ENCODE data around the gene RPN2. TPM values are rescaled to one million over a fixed set of nuclear protein-coding genes. Genes with fewer than 3 reads are reported as not detected.

The RPN2 gene
- total and polyA plus RNA-seq, 2 of the 13 experiments (the other 11 are each of a cell fraction or from before 2014, with no cell fraction given), result 587 to 1,818 TPM

DNA sequence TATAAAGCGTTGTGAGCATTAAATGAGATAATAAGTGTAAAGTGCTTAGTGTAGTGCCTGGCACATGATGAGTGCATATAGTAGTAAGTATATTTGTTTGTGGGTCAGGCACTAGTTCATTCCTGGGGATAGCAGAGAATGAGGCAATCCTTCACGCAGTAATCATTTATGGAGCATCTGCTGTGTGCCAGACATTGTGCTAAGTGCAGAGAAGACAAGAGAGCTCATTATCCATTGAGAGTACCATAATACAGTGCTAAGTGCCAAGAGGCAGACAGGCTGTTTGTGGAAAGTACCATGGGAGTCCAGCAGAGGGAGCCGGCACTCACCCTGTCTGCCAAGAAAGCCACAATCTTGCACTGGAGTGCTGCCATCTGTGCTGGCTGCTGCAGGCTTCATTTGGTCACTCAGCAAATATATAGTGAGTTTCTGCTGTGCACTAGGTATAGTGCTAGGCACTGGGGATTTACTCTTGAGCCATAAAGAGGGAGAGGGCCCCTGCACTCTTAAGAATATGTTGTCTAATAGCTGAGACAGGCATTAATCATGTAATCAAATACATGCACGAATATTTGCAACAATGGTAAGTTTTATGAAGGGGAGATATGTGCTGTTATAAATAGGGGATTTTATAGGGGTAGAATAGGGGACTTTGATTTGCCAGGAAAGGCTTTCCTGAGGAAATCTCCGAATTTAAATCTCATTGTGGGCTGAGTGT is 13.2 kb downstream of the RPN2 start (continued):
- TF ChIP-seq, protein P1, sequence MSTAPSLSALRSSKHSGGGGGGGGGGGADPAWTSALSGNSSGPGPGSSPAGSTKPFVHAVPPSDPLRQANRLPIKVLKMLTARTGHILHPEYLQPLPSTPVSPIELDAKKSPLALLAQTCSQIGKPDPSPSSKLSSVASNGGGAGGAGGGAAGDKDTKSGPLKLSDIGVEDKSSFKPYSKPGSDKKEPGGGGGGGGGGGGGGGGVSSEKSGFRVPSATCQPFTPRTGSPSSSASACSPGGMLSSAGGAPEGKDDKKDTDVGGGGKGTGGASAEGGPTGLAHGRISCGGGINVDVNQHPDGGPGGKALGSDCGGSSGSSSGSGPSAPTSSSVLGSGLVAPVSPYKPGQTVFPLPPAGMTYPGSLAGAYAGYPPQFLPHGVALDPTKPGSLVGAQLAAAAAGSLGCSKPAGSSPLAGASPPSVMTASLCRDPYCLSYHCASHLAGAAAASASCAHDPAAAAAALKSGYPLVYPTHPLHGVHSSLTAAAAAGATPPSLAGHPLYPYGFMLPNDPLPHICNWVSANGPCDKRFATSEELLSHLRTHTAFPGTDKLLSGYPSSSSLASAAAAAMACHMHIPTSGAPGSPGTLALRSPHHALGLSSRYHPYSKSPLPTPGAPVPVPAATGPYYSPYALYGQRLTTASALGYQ (CRISPR knock-in tag; IDR thresholded peaks at IDR 0.05), result no peak
- TF ChIP-seq THAP11 (CRISPR knock-in tag; IDR thresholded peaks at IDR 0.05) (peak; percentile 54), XRCC5 (optimal IDR thresholded peaks at IDR 0.05; ENCODE audit: low read length) (peak; percentile 98), MAZ (IDR thresholded peaks at IDR 0.05; ENCODE audit: borderline replicate concordance, low read depth, low read length) (no peak), MAZ (CRISPR knock-in tag; IDR thresholded peaks at IDR 0.05; ENCODE audit: low read depth) (no peak), TARDBP (CRISPR knock-in tag; IDR thresholded peaks at IDR 0.05) (peak; percentile 73), ZNF816 (CRISPR knock-in tag; IDR thresholded peaks at IDR 0.05; ENCODE audit: borderline replicate concordance) (no peak), ZBTB21 (CRISPR knock-in tag; IDR thresholded peaks at IDR 0.05) (peak; percentile 66; the same call in 1 of the 2 replicates), MATR3 (CRISPR knock-in tag; IDR thresholded peaks at IDR 0.05) (no peak), ELF1 (CRISPR knock-in tag; IDR thresholded peaks at IDR 0.05) (no peak), ATF7-NPFF (CRISPR knock-in tag; IDR thresholded peaks at IDR 0.05; ENCODE audit: low read depth) (no peak), ZNF614 (CRISPR knock-in tag; IDR thresholded peaks at IDR 0.05; ENCODE audit: borderline replicate concordance) (peak; percentile 68; the same call in 1 of the 2 replicates)
- TF ChIP-seq, protein P2, sequence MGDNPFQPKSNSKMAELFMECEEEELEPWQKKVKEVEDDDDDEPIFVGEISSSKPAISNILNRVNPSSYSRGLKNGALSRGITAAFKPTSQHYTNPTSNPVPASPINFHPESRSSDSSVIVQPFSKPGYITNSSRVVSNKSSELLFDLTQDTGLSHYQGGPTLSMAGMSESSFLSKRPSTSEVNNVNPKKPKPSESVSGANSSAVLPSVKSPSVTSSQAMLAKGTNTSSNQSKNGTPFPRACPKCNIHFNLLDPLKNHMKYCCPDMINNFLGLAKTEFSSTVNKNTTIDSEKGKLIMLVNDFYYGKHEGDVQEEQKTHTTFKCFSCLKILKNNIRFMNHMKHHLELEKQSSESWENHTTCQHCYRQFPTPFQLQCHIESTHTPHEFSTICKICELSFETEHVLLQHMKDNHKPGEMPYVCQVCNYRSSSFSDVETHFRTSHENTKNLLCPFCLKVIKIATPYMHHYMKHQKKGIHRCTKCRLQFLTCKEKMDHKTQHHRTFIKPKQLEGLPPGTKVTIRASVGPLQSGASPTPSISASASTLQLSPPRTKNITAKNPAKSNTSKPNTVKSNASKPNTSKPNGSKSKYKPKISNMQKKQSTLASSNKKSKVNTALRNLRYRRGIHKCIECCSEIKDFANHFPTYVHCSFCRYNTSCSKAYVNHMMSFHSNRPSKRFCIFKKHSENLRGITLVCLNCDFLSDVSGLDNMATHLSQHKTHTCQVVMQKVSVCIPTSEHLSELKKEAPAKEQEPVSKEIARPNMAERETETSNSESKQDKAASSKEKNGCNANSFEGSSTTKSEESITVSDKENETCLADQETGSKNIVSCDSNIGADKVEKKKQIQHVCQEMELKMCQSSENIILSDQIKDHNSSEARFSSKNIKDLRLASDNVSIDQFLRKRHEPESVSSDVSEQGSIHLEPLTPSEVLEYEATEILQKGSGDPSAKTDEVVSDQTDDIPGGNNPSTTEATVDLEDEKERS (CRISPR knock-in tag; IDR thresholded peaks at IDR 0.05), result no peak
- TF ChIP-seq, protein P3, sequence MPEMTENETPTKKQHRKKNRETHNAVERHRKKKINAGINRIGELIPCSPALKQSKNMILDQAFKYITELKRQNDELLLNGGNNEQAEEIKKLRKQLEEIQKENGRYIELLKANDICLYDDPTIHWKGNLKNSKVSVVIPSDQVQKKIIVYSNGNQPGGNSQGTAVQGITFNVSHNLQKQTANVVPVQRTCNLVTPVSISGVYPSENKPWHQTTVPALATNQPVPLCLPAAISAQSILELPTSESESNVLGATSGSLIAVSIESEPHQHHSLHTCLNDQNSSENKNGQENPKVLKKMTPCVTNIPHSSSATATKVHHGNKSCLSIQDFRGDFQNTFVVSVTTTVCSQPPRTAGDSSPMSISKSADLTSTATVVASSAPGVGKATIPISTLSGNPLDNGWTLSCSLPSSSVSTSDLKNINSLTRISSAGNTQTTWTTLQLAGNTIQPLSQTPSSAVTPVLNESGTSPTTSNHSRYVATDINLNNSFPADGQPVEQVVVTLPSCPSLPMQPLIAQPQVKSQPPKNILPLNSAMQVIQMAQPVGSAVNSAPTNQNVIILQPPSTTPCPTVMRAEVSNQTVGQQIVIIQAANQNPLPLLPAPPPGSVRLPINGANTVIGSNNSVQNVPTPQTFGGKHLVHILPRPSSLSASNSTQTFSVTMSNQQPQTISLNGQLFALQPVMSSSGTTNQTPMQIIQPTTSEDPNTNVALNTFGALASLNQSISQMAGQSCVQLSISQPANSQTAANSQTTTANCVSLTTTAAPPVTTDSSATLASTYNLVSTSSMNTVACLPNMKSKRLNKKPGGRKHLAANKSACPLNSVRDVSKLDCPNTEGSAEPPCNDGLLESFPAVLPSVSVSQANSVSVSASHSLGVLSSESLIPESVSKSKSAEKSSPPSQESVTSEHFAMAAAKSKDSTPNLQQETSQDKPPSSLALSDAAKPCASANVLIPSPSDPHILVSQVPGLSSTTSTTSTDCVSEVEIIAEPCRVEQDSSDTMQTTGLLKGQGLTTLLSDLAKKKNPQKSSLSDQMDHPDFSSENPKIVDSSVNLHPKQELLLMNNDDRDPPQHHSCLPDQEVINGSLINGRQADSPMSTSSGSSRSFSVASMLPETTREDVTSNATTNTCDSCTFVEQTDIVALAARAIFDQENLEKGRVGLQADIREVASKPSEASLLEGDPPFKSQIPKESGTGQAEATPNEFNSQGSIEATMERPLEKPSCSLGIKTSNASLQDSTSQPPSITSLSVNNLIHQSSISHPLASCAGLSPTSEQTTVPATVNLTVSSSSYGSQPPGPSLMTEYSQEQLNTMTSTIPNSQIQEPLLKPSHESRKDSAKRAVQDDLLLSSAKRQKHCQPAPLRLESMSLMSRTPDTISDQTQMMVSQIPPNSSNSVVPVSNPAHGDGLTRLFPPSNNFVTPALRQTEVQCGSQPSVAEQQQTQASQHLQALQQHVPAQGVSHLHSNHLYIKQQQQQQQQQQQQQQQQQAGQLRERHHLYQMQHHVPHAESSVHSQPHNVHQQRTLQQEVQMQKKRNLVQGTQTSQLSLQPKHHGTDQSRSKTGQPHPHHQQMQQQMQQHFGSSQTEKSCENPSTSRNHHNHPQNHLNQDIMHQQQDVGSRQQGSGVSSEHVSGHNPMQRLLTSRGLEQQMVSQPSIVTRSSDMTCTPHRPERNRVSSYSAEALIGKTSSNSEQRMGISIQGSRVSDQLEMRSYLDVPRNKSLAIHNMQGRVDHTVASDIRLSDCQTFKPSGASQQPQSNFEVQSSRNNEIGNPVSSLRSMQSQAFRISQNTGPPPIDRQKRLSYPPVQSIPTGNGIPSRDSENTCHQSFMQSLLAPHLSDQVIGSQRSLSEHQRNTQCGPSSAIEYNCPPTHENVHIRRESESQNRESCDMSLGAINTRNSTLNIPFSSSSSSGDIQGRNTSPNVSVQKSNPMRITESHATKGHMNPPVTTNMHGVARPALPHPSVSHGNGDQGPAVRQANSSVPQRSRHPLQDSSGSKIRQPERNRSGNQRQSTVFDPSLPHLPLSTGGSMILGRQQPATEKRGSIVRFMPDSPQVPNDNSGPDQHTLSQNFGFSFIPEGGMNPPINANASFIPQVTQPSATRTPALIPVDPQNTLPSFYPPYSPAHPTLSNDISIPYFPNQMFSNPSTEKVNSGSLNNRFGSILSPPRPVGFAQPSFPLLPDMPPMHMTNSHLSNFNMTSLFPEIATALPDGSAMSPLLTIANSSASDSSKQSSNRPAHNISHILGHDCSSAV (CRISPR knock-in tag; IDR thresholded peaks at IDR 0.05; ENCODE audit: borderline replicate concordance), result no peak
- TF ChIP-seq, protein P4, sequence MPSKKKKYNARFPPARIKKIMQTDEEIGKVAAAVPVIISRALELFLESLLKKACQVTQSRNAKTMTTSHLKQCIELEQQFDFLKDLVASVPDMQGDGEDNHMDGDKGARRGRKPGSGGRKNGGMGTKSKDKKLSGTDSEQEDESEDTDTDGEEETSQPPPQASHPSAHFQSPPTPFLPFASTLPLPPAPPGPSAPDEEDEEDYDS (CRISPR knock-in tag; IDR thresholded peaks at IDR 0.05), result peak; percentile 56; the same call in 1 of the 2 replicates

All from HepG2 (cell line).